GM04503 (cell line): ENCODE data around the gene SMIM33.
"Not testable (repeated sequence)": the region's sequence is repeated elsewhere in the genome, so short reads cannot be mapped to it uniquely, and the experiment has no call there.

Source experiments
- DNase-seq: peaks from one replicate; pipeline ENCODE4 v3.0.0-alpha.2; 2012; ENCODE audit warnings: low read depth

The SMIM33 gene

GRCh38 chr5:139482050-139482889 is 11.5 kb downstream of the SMIM33 start, which contains the start of gene STING1:
Gene STING1 (minus strand): TSS chr5:139482758. CDS start chr5:139481704, 1,054 bp downstream.
- peak; percentile 92 for DNase-seq

GRCh38 chr5:139482890-139483208 is 12.0 kb downstream of the SMIM33 start:
- DNase-seq = not testable (repeated sequence)

- no peak for DNase-seq
Observed at GRCh38 chr5:139486201-139486600, 15.4 kb downstream of the SMIM33 start.

GRCh38 chr5:139488260-139488659 is 17.5 kb downstream of the SMIM33 start:
- DNase-seq = no peak

GRCh38 chr5:139492700-139493192 is 21.9 kb downstream of the SMIM33 start:
- no peak for DNase-seq

GRCh38 chr5:139494256-139494655 is 23.5 kb downstream of the SMIM33 start:
- DNase-seq = no peak

- DNase-seq = peak; percentile 46
Observed at GRCh38 chr5:139494832-139495231, 24.0 kb downstream of the SMIM33 start.

GRCh38 chr5:139495638-139496435 is 25.0 kb downstream of the SMIM33 start:
- DNase-seq = no peak

GRCh38 chr5:139501381-139501780 is 30.6 kb downstream of the SMIM33 start:
- DNase-seq = no peak

- not testable (repeated sequence) for DNase-seq
Observed at GRCh38 chr5:139503036-139503817, 32.4 kb downstream of the SMIM33 start.

GRCh38 chr5:139503879-139504278 is 33.1 kb downstream of the SMIM33 start:
- not testable (repeated sequence) for DNase-seq

GRCh38 chr5:139504722-139505121 is 33.9 kb downstream of the SMIM33 start:
- DNase-seq = not testable (repeated sequence)

- no peak for DNase-seq
Observed at GRCh38 chr5:139512786-139513390, 42.1 kb downstream of the SMIM33 start.

- not testable (repeated sequence) for DNase-seq
Observed at GRCh38 chr5:139513434-139513833, 42.6 kb downstream of the SMIM33 start.

- DNase-seq = no peak
Observed at GRCh38 chr5:139513852-139514485, 43.2 kb downstream of the SMIM33 start.

- no peak for DNase-seq
Observed at GRCh38 chr5:139514486-139514856, 43.7 kb downstream of the SMIM33 start.

GRCh38 chr5:139517683-139518564 is 47.1 kb downstream of the SMIM33 start:
- DNase-seq = peak; percentile 27
